Activated CD8-positive, alpha-beta memory T cell treated with anti-CD3 and anti-CD28 coated beads for 24 hours (primary cell): ENCODE measurements around the gene ADCY4.
"Not testable (repeated sequence)": the region's sequence is repeated elsewhere in the genome, so short reads cannot be mapped to it uniquely, and the experiment has no call there.

Experiments
- DNase-seq: peaks from one replicate; pipeline ENCODE4 v3.0.0-alpha.2; 2020

The ADCY4 gene

DNA sequence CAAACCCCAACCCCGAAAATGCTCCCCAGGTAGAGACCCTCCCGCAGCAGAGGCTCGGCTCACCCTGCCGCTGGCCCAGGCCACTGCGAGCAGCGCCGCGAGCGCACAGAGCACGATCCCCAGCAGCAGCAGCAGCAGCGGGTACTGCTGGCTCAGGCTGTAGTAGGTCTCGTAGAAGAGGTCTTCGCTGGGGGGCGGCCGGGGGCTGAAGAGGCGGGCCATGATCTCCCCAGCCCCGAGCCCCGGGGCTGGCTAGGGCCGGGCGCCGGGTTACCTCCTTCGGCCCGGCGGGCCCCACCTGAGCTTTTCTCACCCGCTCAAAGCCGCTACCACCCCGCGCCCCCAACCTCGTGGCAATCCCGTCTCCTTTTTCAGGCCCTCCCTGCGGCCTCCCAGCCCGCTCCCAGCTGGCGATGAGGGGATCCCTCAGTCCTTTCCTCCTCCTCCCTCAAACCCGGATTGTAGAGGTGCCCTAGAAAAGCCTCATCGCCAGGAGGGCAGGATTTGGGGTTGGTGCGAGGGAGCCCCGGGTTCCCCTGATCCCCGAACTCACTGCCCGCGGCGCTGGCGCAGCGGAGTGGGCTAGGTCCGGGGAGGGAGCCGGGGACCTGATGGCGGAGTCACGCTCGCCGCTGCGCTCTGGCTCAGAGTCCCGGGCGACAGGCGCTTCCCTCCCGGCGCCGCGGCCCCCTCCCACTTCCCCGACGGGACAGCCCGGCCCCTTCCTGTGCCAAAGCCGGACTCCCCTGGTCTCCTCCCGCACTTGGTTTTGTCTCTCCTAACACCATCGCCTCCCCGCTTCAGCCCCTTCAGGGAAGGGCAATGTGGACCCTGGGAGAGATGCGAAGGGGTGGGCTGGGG is at the start of gene ADCY4:
Gene ADCY4, minus strand, starts transcription at position 641 of the 861 bp plus-strand sequence. Its CDS starts 419 bp downstream, at position 222.
- peak; percentile 73 for DNase-seq

DNA sequence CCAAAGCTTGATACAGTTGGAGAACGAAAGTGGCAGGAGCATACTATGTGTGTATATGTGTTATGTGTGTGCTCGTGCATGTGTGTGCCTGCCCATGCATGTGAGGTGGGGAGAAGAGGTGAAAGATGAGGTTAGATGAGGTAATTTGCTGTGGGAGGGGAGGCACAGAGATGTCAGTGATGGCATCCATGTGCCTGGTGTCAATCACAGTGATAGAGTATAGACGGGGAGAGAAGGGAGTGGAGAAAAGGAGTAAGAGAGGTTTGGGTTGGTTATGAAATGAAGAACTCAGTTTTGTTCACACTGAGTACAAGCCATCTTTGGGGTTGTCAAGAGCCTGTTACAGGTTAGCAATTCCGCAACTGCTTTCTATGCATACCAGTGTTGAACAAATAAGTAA is 49.3 kb upstream of the ADCY4 start:
- no peak for DNase-seq

DNA sequence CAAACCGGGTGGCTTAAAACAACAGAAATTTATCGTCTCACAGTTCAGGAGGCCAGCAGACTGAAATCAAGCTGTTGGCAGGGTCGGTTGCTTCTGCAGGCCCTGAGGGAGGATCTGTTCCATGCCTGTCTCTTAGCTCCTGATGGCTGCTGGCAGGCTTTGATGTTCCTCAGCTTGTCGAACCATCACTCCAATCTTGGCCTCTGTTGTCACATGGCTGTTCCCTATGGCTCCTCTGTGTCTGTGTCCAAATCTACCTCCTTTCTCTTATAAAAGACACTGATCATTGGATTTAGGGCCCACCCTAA is 47.1 kb upstream of the ADCY4 start:
- no peak for DNase-seq

DNA sequence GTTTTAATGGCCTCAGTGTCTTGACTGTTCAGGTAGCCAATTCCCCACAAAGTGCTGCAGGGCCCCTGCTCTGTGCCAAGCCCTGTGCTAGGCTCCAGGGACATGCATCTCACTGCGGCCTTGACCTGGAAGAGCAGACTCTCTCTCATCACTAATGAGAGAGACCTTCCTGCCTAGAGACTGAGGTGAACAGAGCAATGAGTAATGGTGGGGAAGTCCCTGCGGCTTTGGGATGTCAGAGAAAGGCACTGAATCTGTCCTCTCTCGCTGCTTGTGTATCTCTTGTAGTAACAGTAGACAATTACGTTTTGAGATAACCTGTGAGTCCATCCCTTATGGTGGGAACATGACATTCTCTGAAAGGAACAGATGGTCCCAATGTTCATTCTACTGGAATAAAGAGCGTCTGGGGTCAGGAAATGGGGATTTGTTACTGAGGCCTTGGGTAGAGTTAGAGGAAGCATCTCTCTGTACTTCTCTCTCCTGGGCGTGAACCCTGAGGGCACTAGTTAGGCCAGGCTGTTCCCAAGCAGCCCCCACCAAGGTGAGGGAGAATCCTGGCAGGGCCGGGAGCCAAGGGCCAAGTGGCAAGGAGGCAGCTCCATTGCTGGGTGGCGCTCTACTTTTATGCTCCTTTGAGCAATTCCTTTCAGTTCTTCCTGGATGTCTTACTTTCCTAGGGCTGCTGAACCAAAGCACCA is 46.6 kb upstream of the ADCY4 start:
- DNase-seq = no peak

DNA sequence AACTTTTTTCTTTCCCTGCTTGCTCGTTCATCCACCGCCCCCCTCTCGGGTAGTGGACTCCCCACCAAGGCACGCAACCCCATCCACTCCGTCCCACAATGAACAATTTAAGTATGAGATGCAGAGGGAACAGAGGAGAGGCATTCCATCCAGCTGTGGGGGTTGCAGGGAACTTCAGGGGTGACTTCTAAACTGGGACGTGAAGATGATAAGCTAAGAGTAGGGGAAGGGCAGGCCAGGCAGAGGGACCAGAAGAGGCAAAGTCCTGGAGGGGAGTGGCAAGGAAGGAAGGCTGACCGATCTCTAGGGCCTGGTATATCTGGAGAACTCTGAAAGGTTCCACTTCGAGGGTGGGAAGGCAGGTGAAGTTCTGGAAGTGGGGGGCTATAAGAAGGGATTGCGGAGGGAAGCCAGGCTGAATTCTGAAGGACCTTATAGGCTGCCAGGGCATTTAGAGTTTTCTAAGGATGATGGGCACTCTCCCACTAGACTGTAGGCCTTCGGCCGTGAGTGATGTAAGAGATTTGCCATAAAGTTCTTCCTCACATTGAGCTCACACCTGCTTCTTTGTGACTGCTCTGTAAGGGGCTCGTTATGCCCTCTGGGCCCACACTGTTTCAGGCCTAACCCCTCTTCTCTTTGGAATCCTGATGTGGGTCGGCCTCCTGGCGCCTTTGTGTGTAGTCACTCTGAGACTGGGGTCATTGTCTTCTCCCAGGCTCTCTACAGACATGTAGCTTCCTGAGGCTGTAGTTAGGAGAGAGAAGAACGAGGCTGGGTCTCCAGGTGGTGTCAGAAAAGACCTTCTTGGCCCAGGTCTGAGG is 45.2 kb upstream of the ADCY4 start:
- no peak for DNase-seq

DNA sequence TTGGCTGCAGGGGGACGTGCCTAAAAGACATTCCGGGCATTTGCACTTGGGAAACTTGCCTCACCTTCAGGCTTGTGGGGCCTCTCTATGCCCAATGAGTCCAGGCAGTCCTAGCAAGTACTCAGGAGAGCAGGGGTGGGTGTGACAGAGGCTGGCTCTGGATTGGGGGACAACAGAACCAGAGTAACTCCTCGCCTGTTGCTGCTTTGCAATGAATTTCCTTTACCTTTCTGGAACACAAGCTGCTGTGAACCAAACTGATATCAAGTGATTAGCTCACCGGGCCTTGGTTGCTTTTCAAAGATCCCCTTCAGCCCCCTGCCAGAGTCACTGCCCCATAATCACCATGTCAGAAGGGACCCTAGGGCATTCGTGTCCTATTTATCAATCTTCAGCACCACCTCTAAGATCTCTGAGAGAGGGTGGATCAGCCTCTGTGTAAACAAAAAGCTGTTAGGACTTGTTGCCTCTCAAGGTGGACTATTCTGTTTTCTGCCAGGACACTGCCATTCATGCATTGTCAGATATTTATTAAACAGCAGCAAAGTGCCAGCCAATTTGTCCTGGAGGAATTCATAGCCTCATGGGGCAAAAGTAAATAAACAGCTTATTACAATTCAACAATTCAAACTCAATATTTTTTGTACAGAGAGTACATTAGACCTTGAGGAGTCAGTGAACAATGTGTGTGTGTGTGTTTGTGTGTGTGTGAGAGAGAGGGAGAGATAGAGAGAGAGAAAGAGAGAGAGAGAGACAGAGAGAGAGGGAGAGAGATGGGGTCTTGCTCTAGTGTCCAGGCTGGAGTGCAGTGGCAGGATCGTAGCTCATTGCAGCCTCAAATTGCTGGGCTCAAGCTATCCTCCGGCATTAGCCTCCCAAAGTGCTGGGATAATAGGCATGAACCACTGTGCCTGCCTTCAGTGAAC is 44.4 kb upstream of the ADCY4 start:
- DNase-seq = no peak

DNA sequence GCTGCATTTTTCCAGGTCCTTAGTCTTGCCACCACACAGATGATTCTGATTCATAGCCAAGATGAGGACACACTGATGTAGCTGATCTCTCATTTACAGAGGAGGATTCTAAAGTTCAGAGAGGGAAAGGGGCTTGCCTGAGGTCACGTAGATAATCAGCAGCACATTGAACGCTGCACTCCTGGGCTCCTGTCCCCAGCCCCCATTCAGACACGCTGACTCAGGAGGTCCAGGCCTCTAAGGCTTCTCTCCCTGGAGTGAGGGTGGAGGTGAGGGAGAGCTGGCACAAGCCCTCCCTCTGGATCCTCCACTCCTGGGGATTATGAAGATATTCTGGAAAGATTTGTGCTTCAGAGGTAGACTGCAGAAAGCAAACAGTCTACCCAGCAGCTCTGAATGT is 43.5 kb upstream of the ADCY4 start:
- no peak for DNase-seq

DNA sequence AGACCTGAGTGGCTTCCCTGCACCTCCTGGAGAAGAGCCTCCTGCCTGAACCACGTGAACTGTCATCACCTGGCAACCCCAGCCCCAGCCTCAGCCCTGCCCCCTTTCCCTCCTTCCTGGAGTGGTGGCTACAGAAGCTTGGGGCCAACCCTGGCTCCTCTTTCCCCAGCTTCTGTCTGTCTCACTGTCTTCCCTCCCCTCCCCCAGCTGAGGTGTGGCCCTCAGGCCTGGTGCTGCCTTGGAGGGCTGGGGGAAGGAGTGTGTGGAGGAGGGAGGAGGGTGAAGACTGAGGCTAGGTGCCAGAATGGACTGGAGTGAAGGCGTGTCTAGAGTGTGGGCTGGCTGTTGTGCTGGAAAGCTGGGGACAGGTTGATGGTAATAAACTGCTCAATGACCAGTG is 42.8 kb upstream of the ADCY4 start:
- no peak for DNase-seq

DNA sequence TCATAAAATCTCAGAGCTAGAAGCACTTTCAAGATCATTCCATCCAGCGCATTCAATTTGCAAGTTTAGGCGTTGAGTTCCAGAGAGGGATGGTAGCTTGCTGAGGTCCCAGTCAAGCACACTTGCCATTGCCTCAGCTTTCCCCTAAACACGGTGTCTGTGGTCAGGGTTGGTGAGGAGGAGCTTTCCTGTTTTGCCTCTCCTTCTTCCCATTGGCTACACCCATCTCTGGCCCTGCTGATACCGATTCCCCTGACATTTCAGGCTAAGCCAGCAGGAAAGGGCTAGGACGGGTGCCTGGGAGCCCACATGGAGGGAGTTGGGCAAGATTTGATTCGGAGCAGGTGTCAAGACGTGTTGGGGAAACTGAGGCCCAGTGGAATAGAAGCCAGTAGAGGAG is 42.3 kb upstream of the ADCY4 start:
- DNase-seq = no peak

DNA sequence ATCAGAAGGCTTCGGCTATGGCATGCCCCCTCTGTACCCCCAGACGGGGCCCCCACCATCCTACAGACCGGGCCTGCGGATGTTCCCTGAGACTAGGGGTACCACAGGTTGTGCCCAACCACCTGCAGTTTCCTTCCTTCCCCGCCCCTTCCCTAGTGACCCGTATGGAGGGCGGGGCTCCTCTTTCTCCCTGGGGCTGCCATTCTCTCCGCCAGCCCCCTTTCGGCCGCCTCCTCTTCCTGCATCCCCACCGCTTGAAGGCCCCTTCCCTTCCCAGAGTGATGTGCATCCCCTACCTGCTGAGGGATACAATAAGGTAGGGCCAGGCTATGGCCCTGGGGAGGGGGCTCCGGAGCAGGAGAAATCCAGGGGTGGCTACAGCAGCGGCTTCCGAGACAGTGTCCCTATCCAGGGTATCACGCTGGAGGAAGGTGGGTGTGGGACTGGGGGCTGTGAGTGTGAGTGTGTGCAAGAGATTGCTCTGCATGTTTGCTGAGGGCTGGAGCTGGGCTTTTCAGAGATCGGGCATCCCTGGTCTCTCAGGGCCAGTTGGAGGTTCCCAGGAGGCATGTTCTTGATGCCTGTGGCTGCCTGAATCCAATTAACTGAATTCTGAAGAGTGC is 41.7 kb upstream of the ADCY4 start:
- DNase-seq = no peak

DNA sequence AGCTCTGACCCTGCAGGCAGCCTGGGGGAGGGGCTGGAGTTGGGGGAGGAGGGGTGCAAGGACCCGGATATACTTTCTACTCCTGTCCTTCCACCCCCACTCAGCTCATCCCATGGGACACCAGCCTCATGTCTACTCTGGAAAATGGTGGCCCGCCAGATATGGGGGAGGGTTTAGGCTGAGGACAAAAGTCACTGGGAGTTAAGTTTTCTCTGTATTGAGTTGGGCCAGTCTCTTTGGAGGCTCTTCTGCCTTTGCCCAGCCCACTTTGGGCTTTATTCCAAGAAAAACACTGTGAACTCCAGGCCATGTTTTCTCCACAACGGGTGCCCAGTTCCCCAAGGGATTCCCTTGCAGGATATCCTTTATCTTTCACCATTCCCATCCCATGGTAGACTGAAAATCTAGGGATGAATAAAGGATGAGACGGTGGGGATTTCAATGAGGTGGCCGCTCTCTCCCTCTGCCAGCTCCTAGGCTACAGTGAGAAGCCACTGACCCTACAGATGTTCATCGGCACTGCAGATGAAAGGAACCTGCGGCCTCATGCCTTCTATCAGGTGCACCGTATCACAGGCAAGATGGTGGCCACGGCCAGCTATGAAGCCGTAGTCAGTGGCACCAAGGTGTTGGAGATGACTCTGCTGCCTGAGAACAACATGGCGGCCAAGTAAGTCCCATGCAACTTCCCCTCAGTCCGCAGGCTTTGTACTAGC is 38.0 kb upstream of the ADCY4 start:
- no peak for DNase-seq

DNA sequence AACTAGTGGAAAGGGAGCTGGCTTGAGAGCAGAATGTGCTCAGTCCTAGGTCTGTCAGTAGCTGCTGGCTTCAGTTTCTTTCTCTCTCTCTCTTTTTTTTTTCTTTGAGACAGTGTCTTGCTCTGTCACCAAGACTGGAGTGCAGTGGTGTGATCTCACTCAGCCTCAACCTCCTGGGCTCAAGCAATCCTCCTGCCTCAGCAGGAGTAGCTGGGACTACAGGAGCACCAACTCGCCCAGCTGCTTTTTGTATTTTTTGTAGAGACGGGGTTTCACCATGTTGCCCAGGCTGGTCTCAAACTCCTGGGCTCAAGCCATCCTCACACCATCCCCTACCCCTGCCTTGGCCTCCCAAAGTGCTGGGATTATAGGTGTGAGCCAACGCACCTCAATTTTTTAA is 36.7 kb upstream of the ADCY4 start:
- not testable (repeated sequence) for DNase-seq

DNA sequence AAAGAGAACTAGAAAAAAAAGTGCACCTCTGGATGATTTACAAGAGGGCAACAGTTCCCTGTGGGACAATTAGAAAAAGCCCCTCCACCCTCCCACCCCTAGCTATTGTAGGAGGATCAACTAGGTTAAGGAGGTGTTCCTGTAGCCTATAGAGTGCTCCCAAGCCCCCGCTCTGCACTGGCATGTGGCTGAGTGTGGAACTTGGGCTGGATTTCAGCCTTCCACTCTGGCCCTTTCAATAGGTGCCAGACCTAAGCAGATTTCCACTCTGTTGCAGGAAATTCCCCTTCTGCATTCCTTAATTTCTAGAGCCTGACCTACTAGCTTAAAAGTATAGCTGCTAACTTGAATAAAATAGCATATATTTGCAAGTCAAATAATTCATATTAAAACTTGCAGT is 35.9 kb upstream of the ADCY4 start:
- no peak for DNase-seq

DNA sequence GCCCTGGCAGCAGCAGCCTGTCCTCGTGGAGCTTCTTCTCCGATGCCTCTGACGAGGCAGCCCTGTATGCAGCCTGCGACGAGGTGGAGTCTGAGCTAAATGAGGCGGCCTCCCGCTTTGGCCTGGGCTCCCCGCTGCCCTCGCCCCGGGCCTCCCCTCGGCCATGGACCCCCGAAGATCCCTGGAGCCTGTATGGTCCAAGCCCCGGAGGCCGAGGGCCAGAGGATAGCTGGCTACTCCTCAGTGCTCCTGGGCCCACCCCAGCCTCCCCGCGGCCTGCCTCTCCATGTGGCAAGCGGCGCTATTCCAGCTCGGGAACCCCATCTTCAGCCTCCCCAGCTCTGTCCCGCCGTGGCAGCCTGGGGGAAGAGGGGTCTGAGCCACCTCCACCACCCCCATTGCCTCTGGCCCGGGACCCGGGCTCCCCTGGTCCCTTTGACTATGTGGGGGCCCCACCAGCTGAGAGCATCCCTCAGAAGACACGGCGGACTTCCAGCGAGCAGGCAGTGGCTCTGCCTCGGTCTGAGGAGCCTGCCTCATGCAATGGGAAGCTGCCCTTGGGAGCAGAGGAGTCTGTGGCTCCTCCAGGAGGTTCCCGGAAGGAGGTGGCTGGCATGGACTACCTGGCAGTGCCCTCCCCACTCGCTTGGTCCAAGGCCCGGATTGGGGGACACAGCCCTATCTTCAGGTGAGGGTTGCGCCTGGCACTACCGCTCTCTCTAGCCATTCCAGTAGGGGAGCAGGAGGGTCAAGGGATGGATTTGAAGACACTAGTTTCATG is 35.2 kb upstream of the ADCY4 start:
- DNase-seq = no peak

DNA sequence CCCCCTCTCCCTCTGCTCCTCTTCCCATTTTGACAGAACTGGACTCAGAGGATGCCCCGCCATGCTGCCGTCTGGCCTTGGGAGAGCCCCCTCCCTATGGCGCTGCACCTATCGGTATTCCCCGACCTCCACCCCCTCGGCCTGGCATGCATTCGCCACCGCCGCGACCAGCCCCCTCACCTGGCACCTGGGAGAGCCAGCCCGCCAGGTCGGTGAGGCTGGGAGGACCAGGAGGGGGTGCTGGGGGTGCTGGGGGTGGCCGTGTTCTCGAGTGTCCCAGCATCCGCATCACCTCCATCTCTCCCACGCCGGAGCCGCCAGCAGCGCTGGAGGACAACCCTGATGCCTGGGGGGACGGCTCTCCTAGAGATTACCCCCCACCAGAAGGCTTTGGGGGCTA is 34.6 kb upstream of the ADCY4 start:
- DNase-seq = no peak

DNA sequence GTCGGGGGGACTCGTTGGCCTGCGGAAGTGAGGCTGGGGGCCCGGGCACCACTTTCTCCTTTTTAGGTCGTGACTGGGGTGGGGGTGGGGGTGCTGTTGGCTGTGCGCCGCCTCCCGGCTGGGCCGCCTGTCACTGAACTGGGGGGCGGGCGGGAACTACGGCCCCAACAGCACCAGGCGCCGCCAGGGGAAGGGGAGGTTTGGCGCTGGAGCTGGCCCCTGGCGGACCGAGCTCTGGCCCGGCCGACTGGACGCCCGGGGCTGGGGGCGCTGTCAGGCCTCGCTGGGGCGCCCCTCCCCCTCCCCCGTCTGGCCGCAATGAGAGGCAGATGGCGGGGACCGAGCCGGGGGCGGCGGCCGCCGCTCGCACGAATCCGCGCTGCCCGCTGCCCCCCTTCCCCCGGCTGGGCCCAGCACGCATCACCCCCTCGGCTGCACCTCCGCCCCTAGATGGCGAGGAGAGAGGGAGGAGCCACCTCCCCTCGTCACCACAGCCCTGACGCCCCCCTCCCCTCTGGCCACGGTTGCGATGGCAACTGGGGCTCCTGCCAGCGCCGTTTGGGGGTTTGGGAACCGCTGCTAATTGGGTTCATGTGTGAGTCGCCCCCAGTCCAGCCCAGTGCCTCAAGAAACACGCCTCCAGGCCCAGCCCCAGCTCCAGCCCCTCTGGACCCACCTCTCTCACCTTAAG is 33.8 kb upstream of the ADCY4 start:
- peak; percentile 68 for DNase-seq

DNA sequence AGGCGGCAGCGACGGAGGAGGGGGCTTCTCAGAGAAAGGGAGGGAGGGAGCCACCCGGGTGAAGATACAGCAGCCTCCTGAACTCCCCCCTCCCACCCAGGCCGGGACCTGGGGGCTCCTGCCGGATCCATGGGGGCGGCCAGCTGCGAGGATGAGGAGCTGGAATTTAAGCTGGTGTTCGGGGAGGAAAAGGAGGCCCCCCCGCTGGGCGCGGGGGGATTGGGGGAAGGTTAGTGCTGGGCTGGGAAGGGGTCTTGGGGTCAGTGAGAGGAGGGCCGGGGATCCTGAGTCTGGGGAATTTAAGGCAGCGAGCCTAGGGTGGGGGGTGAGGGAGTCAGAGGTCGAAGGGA is 33.3 kb upstream of the ADCY4 start:
- DNase-seq = no peak

DNA sequence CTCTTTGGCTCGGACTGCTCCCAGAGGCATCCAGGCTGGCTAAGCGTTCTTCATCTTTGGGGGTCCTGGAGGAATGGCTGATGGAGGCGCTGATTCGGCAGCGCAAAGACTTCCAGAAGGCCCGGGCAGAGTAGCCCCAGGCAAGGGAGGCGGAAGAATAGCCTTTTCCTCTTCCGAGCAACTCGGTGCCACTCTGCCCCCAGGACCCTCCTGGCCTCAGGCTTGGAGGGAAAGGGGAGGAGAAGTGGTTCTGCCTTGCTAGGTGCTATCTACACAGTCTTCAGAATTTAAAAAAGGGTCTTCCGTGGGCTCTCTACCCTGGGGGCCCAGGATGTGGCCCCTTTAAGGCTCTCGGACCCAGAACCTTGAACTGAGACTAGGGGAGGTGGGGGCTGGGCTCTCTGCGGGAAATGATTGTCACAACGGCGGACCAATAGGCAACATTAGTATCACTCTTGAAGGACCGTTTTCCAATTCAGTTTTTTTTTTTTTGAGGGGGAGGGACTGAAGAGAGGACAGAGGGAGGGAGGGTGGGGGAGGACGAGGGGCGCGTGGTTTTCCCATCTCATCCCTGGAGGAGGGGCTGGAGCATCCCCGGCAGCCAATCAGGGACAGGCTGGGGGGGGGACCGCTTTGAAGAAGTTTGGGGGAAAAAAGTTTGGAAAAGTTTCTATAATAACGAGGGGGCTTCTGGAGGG is 32.8 kb upstream of the ADCY4 start, which contains the start of gene NFATC4:
Gene NFATC4, plus strand, starts transcription at position 671 of the 698 bp plus-strand sequence. CDS start 157 bp downstream, outside the sequence.
- no peak for DNase-seq
